Keratinocyte (primary cell): ENCODE measurements around the gene CYP26A1. TPM values are rescaled to one million over a fixed set of nuclear protein-coding genes. Genes with fewer than 3 reads are reported as not detected.
A peak's percentile ranks its signal among the peaks of the same experiment; 100 is the strongest.

Experiments used
- DNase-seq: peaks from one replicate; pipeline ENCODE4 v3.0.0-alpha.2; 2011; ENCODE audit warnings: low read depth, missing footprints, low spot score
- FAIRE-seq: peaks from 2 replicates; lab custom pipeline; 2011; peaks lifted over from hg19 to GRCh38; lab: Jason Lieb, UNC
- H2AFZ ChIP-seq: 2 replicates; pipeline ENCODE4 v1.6.0; 2012; ENCODE audit warnings: low read length, control low read depth, inconsistent platforms; ENCODE audit not compliant: control insufficient read depth
- H3K27ac ChIP-seq: 2 replicates; pipeline ENCODE4 v1.5.1; 2011; ENCODE audit warnings: low read length; ENCODE audit not compliant: control insufficient read depth, insufficient read depth
- H3K27me3 ChIP-seq: 3 replicates; pipeline ENCODE4 v1.6.0; 2011; ENCODE audit warnings: low read length; ENCODE audit not compliant: control insufficient read depth, insufficient read depth; ENCODE audit errors: extremely low read depth
- H3K36me3 ChIP-seq, 2 experiments: 2 replicates in 1 of 2; 3 replicates in 1 of 2; pipeline ENCODE4 v1.5.1; 2011; ENCODE audit warnings: low read length in 2 of 2, mild to moderate bottlenecking in 1 of 2; ENCODE audit not compliant: control insufficient read depth in 2 of 2, insufficient read depth in 2 of 2; ENCODE audit errors: extremely low read depth in 1 of 2
- H3K4me1 ChIP-seq: 3 replicates; pipeline ENCODE4 v1.5.1; 2011; ENCODE audit warnings: low read length; ENCODE audit not compliant: control insufficient read depth, insufficient read depth; ENCODE audit errors: extremely low read depth
- H3K4me2 ChIP-seq: 3 replicates; pipeline ENCODE4 v1.6.0; 2011; ENCODE audit warnings: low read depth, low read length; ENCODE audit not compliant: control insufficient read depth, insufficient read depth; ENCODE audit errors: extremely low read depth
- H3K4me3 ChIP-seq, 3 experiments: fragments of 200-600 bp in 1 of 3; sonication (generic) in 1 of 3; 2 replicates in 2 of 3; 3 replicates in 1 of 3; pipeline ENCODE4 v1.5.1; 2011 to 2016; ENCODE audit warnings: low read length in 3 of 3, mild to moderate bottlenecking in 3 of 3, control low read depth in 2 of 3, inconsistent platforms in 1 of 3, low read depth in 1 of 3, mixed read lengths in 1 of 3, mixed run types in 1 of 3, moderate library complexity in 1 of 3; ENCODE audit not compliant: control insufficient read depth in 2 of 3, insufficient read depth in 2 of 3; ENCODE audit errors: extremely low read depth in 1 of 3
- H3K79me2 ChIP-seq: 2 replicates; pipeline ENCODE4 v1.6.0; 2012; ENCODE audit warnings: low read length; ENCODE audit not compliant: control insufficient read depth, insufficient read depth
- H3K9ac ChIP-seq: 3 replicates; pipeline ENCODE4 v1.6.0; 2011; ENCODE audit warnings: low read length; ENCODE audit not compliant: control insufficient read depth, insufficient read depth; ENCODE audit errors: extremely low read depth
- H3K9me1 ChIP-seq: 3 replicates; pipeline ENCODE4 v1.6.0; 2011; ENCODE audit warnings: low read length; ENCODE audit not compliant: control insufficient read depth, insufficient read depth; ENCODE audit errors: extremely low read depth
- H3K9me3 ChIP-seq: 2 replicates; pipeline ENCODE4 v1.5.1; 2012; ENCODE audit warnings: low read depth, low read length; ENCODE audit not compliant: control insufficient read depth
- H4K20me1 ChIP-seq: 3 replicates; pipeline ENCODE4 v1.6.0; 2011; ENCODE audit warnings: low read length; ENCODE audit not compliant: control insufficient read depth, insufficient read depth; ENCODE audit errors: extremely low read depth
- EZH2 ChIP-seq: IDR thresholded peaks from one replicate; pipeline ENCODE4 v1.6.1; 2012; ENCODE audit warnings: inconsistent platforms, mild to moderate bottlenecking, low read length, moderate library complexity
- dilution Hi-C: fragments of 300-500 bp; cut with MboI; formaldehyde crosslinking; loops from one replicate; pipeline ENCODE4 v1.7.0; 2020; ENCODE audit warnings: low sequenced_read_pairs; ENCODE audit not compliant: extremely low pct_ligation_motif_present
- polyA plus RNA-seq, 5 experiments: library from polyadenylated mRNA; depleted of rRNA in 3 of 5; stranded (reverse) in 3 of 5; stranded (forward) in 1 of 5; unstranded in 1 of 5; fragments of >200 nt; gene quantifications; 1 replicate in 1 of 5; 2 replicates in 3 of 5; 3 replicates in 1 of 5; pipeline versions ENCODE4 v1.2.1 to v1.2.3, GENCODE V29; 2011 to 2012; ENCODE audit warnings: missing spikeins in 2 of 5, low read depth in 1 of 5, low replicate concordance in 1 of 5
- TF ChIP-seq, protein P1 (sequence below), 3 experiments: IDR thresholded peaks in 1 of 3; conservative IDR thresholded peaks in 1 of 3; optimal IDR thresholded peaks in 1 of 3; 2 replicates in 2 of 3; 3 replicates in 1 of 3; pipeline versions ENCODE3 to v1.5.1; 2011; ENCODE audit warnings: low read length in 3 of 3, mild to moderate bottlenecking in 3 of 3, moderate library complexity in 2 of 3, control low read depth in 1 of 3, inconsistent platforms in 1 of 3; ENCODE audit not compliant: insufficient read depth in 2 of 3; ENCODE audit errors: extremely low read depth in 1 of 3

Gene CYP26A1
- polyA plus RNA-seq, 1 donor (not counting 4 experiments of a cell fraction or from before 2014, with no cell fraction given) = not detected

DNA sequence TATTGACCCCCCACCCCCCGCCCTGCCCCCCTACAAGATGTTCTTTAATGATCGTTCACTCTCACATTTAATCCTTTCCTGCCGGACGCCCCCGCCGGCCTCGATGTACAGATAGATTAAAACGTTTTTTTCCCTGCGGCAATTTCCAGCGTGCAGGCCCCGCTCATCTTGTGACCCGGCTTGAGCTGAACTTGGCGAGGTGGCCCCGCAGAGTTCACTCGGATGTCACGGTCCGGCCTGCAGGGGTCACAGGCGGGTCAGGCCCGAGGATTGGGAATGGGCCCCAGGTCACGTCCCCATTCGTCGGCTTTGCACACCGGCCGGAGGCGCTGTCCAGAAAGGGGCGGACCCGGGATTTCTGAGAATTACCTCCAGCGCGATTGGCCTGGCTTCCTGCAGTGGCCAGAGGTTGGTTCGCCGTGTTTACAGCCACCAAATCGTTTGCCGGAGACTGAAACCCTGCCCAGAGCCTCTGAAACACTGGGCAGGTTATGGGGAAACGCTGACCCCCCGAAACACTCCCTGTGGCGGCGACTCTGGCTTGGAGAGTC lies 1.9 kb upstream of the CYP26A1 start:
- DNase-seq = no peak
- Histone ChIP-seq H3K4me2 (peak overlapping the region; percentile 22), H3K27me3 (peaks cover 98% of the 10 kb centered on the region), H3K9me1 (no peaks in the 10 kb centered on the region), H2AFZ (no peak overlapping the region), H3K4me3 (no peak overlapping the region), H3K4me1 (no peaks in the 10 kb centered on the region), H3K79me2 (no peaks in the 10 kb centered on the region), H3K36me3 (no peaks in the 10 kb centered on the region), H3K27ac (no peak overlapping the region), H4K20me1 (peaks cover 4% of the 10 kb centered on the region), H3K9me3 (no peaks in the 10 kb centered on the region), H3K9ac (no peak overlapping the region)
- TF ChIP-seq, protein P1, sequence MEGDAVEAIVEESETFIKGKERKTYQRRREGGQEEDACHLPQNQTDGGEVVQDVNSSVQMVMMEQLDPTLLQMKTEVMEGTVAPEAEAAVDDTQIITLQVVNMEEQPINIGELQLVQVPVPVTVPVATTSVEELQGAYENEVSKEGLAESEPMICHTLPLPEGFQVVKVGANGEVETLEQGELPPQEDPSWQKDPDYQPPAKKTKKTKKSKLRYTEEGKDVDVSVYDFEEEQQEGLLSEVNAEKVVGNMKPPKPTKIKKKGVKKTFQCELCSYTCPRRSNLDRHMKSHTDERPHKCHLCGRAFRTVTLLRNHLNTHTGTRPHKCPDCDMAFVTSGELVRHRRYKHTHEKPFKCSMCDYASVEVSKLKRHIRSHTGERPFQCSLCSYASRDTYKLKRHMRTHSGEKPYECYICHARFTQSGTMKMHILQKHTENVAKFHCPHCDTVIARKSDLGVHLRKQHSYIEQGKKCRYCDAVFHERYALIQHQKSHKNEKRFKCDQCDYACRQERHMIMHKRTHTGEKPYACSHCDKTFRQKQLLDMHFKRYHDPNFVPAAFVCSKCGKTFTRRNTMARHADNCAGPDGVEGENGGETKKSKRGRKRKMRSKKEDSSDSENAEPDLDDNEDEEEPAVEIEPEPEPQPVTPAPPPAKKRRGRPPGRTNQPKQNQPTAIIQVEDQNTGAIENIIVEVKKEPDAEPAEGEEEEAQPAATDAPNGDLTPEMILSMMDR (optimal IDR thresholded peaks at IDR 0.05 in 1 of 3, IDR thresholded peaks at IDR 0.05 in 1 of 3, conservative IDR thresholded peaks at IDR 0.05 in 1 of 3; ENCODE audit: extremely low read depth in 1 of 3, insufficient read depth in 2 of 3, low read length in 3 of 3) = no peak
- no peak for TF ChIP-seq EZH2
- dilution Hi-C loops = no loop called here
- no peak for FAIRE-seq

DNA sequence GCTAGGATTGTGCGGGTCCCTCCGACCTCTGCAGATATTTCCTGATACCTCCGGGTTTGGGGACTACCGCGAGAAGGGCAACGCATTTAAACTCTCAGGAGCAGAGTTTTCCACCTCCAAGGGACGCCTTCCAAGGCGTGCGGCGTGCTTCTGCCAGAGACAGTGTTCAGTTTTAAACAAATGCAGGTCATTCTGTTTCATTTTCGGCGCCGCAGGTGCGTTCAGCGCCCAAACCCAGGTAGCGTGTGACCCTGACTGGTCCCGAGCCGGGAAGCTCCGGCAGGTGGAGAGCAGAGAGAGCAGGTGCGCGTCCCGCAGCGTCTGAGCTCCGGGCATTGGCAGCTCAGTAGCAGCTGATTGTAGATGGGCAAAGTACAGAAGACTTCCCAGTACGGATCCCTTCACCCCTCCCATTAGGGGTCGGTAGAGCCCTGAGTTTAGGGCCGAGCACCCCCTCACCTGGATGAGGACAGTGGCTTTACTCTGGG lies 1.4 kb upstream of the CYP26A1 start:
- DNase-seq (no peak), FAIRE-seq (no peak)
- Histone ChIP-seq H3K79me2 (no peaks in the 10 kb centered on the region), H3K27ac (no peak overlapping the region), H3K9ac (no peak overlapping the region), H4K20me1 (no peaks in the 10 kb centered on the region), H3K9me3 (no peaks in the 10 kb centered on the region), H2AFZ (no peak overlapping the region), H3K9me1 (no peaks in the 10 kb centered on the region), H3K4me3 (no peak overlapping the region), H3K27me3 (peaks cover 93% of the 10 kb centered on the region), H3K4me1 (no peaks in the 10 kb centered on the region), H3K4me2 (no peak overlapping the region), H3K36me3 (no peaks in the 10 kb centered on the region)
- dilution Hi-C loops = no loop called here
- TF ChIP-seq, protein P1 (optimal IDR thresholded peaks at IDR 0.05 in 1 of 3, IDR thresholded peaks at IDR 0.05 in 1 of 3, conservative IDR thresholded peaks at IDR 0.05 in 1 of 3; ENCODE audit: extremely low read depth in 1 of 3, insufficient read depth in 2 of 3, low read length in 3 of 3) = no peak
- TF ChIP-seq EZH2 = peak; percentile 89
